Measurements from ENCODE around the gene TRAIP.

The TRAIP gene

DNA sequence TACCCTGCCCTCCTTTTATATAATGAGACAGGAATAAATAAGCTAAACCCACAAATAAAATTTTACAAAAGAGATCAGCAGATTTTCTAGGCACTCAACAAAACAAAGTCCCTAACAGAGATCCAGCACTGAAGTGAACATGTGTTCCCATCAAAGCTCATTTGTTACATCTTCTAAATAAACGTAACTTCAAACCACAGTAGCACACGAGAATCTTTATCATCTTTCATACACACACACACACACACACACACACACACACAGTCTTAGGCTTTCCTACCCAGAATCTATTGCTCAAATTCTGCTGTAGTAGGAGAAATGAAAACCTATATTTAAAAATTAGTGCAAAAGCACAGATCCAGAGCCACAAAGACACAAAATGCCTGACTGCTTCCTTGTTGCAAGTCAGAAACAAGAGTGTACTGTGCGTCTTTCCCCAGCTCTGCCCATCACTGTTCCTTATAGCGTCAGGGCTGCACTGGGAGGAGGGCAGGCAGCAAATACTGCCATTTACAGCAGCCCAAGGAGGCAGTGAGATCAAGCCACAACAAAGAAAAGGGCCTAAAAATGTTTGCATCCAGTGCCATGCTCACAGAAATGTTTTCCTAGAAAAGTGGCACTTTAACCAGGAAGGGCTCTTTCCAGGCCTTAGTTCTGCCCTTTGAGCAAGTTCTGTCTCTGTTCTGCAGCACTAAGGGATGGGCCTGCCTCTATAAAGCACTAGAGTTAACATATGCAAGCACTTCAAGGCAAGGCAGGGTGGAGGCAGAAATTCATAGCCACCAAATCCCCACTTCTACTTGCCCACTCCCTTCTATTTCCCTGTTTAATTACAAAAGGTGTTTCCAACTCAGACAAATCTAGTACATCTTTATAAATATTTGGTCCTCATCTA is 76.0 kb downstream of the TRAIP start:
- Histone ChIP-seq H3K27ac (no peak overlapping the region), H3K9me3 (ENCODE audit: control insufficient read depth, low read length) (no peaks in the 10 kb centered on the region)

DNA sequence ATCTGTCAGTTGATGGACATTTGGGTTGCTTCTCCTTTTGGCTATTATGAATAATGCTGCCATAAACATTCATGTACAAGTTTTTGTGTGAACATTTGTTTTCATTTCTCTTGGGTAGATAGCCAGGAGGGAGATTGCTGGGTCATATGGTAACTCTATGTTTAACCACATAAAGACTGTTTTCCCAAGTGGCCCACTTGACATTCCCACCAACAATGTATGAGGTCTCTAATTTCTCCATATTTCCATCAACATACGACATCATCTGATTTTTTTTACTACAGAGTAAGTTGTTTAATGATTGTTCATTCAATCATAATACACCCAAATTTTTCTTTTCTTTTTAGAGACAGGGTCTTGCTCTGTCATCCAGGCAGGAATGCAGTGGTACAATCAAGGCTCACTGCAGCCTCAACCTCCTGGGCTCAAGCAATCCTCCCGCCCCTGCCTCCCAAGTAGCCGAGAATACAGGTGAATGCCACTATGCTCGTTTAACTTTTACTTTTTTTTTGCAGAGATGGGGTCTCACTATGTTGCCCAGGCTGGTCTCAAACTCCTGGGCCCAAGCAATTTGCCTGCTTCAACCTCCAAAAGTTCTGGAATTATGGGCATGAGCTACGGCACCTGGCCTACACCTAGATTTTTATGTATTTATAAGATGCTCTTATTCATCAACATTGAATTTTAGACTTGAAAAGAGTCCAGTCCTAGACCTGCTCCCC is 76.8 kb downstream of the TRAIP start:
- Histone ChIP-seq H3K4me1 (no peaks in the 10 kb centered on the region), H2AFZ (no peak overlapping the region), H3K9ac (no peak overlapping the region), H3K9me3 (ENCODE audit: control insufficient read depth, low read length) (no peaks in the 10 kb centered on the region), H3K27ac (no peak overlapping the region), H3K79me2 (peaks cover 62% of the 10 kb centered on the region), H3K4me2 (ENCODE audit: low read length) (no peak overlapping the region), H3K36me3 (ENCODE audit: control insufficient read depth, insufficient read depth, low read length) (no peaks in the 10 kb centered on the region), H3K27me3 (ENCODE audit: control insufficient read depth, insufficient read depth, low read length) (no peaks in the 10 kb centered on the region), H3K4me3 (ENCODE audit: low read depth, low read length) (no peak overlapping the region)
- TF ChIP-seq, protein P1, sequence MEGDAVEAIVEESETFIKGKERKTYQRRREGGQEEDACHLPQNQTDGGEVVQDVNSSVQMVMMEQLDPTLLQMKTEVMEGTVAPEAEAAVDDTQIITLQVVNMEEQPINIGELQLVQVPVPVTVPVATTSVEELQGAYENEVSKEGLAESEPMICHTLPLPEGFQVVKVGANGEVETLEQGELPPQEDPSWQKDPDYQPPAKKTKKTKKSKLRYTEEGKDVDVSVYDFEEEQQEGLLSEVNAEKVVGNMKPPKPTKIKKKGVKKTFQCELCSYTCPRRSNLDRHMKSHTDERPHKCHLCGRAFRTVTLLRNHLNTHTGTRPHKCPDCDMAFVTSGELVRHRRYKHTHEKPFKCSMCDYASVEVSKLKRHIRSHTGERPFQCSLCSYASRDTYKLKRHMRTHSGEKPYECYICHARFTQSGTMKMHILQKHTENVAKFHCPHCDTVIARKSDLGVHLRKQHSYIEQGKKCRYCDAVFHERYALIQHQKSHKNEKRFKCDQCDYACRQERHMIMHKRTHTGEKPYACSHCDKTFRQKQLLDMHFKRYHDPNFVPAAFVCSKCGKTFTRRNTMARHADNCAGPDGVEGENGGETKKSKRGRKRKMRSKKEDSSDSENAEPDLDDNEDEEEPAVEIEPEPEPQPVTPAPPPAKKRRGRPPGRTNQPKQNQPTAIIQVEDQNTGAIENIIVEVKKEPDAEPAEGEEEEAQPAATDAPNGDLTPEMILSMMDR (IDR thresholded peaks at IDR 0.05) = no peak

More for the DNA sequence above, 76.0 kb downstream of the TRAIP start:
- Histone ChIP-seq H3K27me3 (ENCODE audit: control insufficient read depth, insufficient read depth, low read length) (no peaks in the 10 kb centered on the region), H3K9ac (no peak overlapping the region), H3K4me2 (ENCODE audit: low read length) (no peak overlapping the region), H3K36me3 (ENCODE audit: control insufficient read depth, insufficient read depth, low read length) (no peaks in the 10 kb centered on the region), H3K79me2 (peaks cover 64% of the 10 kb centered on the region), H3K4me3 (ENCODE audit: low read depth, low read length) (no peak overlapping the region), H2AFZ (no peak overlapping the region), H3K4me1 (peaks cover 6% of the 10 kb centered on the region)
- TF ChIP-seq, protein P1 (IDR thresholded peaks at IDR 0.05) = no peak

Measured in parathyroid adenoma (tissue), 2 donors.